Head of caudate nucleus (tissue), 42 donors: ENCODE data around the gene CAMK1D.

Source experiments
- DNase-seq, 42 donors: peaks; one replicate each; pipeline versions ENCODE4 v3.0.0 to v3.0.0-alpha.2; 2020 to 2021; ENCODE audit warnings: mixed read lengths in 7 of 42
- intact Hi-C: fragments of 100-400 bp; cut with DNase I; formaldehyde crosslinking; loops from one replicate; pipeline ENCODE4 v1.15.0; 2022

Gene CAMK1D

GRCh38 chr10:12880423-12880822 is 531.1 kb downstream of the CAMK1D start:
- intact Hi-C loops, result no loop called here
- DNase-seq, result no peak

- intact Hi-C loops, result no loop called here
- DNase-seq, result no peak
These were observed 535.5 kb downstream of the CAMK1D start for GRCh38 chr10:12884851-12885250.
